D721Med (cell line): ENCODE results near the gene SCN7A.

Experiments used
- DNase-seq: peaks from one replicate; pipeline ENCODE4 v3.0.0; 2011; ENCODE audit warnings: low spot score; ENCODE audit not compliant: insufficient read length
- FAIRE-seq: peaks from 2 replicates; lab custom pipeline; 2011; peaks lifted over from hg19 to GRCh38; lab: Jason Lieb, UNC
- TF ChIP-seq, protein P1 (sequence below): IDR thresholded peaks from 2 replicates; pipeline ENCODE4 v1.5.1; 2012; ENCODE audit warnings: mild to moderate bottlenecking, control low read depth; ENCODE audit not compliant: insufficient read depth; ENCODE audit errors: missing control alignments

The SCN7A gene

DNA sequence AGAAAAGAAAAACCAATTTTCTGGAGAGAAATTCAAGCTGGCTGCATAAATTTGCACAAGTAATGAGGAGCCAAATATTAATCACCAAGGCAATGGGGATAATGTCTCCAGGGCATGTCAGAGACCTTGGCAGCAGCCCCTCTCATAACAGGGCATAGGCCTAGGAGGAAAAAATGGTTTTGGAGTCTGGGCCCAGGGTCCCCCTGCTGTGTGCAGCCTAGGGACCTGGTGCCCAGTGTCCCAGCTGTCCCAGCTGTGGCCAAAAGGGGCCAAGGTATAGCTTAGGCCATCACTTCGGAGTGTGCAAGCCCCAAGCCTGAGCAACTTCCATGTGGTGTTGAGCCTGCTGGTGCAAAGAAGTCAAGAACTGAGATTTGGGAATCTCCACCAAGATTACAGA, 57.1 kb downstream of the SCN7A start:
- TF ChIP-seq, protein P1, sequence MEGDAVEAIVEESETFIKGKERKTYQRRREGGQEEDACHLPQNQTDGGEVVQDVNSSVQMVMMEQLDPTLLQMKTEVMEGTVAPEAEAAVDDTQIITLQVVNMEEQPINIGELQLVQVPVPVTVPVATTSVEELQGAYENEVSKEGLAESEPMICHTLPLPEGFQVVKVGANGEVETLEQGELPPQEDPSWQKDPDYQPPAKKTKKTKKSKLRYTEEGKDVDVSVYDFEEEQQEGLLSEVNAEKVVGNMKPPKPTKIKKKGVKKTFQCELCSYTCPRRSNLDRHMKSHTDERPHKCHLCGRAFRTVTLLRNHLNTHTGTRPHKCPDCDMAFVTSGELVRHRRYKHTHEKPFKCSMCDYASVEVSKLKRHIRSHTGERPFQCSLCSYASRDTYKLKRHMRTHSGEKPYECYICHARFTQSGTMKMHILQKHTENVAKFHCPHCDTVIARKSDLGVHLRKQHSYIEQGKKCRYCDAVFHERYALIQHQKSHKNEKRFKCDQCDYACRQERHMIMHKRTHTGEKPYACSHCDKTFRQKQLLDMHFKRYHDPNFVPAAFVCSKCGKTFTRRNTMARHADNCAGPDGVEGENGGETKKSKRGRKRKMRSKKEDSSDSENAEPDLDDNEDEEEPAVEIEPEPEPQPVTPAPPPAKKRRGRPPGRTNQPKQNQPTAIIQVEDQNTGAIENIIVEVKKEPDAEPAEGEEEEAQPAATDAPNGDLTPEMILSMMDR = no peak
- FAIRE-seq (no peak), DNase-seq (no peak)

DNA sequence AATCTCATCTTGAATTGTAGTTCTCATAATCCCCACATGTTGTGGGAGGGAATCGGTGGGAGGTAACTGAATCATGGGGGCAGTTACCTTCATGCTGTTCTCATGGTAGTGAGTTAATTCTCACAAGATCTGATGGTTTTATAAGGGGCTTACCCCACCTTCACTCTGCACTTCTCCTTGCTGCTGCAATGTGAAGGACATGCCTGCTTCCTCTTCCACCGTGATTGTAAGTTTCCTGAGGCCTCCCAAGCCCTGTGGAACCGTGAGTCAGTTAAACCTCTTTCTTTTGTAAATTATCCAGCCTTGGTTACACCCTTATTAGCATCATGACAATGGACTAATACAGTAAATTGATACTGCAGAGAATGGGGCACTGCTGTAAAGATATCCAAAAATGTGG, 57.9 kb downstream of the SCN7A start:
- TF ChIP-seq, protein P1 = no peak
- DNase-seq (no peak), FAIRE-seq (no peak)

DNA sequence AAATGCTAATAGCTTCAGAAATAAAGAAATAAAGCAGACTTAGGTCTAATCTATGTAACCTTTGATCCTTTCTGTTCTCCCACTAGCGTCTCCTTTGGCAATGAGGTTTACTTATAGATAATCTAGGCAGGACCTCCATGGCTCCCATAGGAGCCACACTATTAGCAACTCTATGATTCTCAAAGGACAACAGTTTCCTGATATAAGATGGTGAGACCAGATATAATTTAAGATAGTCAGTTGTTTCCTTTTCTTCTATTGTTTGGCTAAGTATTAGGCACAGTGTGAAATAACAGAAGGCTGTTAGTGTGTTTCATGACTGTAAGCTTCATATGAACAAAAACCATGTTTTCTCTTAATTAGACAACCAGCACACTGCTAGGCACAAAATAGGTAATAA, 59.6 kb downstream of the SCN7A start:
- no peak for DNase-seq
- TF ChIP-seq, protein P1 = no peak
- FAIRE-seq = no peak

DNA sequence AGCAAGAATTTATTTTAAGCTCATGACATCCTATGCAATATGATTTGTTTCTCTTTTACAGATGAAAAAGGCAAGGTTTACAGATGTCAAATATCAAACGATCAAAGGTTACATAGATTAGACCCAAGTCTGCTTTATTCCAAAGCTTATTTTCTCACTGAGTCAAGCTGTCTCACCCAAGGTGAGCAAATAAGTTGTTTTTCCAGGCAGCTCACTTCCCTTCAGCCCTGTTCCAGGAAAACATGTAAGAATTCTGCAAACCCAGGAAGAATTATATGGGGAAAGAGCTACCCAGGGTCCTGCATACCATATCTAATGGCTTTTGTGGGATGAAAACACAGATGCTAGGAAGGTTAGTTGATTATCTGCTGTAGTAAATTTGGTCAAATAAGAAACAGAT, 60.6 kb downstream of the SCN7A start:
- no peak for DNase-seq
- TF ChIP-seq, protein P1 = no peak
- no peak for FAIRE-seq

DNA sequence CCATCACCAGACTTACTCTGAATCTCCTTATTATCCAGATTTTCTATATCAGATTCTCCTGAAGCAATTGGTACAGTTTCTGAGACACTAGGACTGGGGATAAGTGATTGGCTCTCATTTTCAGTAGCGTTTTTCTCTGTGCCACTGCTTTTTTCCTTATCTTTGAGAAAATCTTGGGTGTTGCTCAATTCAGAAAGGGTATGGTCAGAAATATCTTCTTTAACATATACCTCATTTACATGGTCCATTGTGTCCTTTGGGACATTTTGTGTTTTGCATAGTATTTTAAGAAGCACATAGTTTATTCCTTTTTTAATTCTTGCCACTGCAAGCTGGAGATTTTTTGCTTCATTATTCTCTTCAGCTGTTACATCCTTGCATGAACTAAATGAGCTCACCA, 61.7 kb downstream of the SCN7A start:
- DNase-seq (no peak), FAIRE-seq (no peak)
- TF ChIP-seq, protein P1 = no peak

DNA sequence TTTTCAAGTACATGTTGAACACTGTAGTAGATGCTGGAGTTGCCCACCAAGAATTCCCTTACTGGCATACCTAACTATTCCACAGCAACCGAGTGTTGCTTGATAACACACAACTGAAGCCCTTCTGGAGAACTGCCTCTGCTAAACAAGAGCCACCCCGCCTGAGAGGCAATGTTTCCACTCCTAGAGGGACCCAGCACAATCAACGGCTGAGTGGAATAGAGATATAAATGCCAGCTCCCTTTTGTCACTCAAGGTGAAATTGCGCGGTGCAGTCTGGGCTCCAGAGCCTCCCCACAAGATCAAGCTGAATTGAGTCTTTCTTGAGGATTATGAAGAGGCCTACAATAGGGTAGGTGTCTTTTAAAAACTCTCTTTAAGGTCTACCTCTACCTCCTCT, 69.2 kb downstream of the SCN7A start:
- FAIRE-seq (no peak), DNase-seq (no peak)
- TF ChIP-seq, protein P1 = no peak

DNA sequence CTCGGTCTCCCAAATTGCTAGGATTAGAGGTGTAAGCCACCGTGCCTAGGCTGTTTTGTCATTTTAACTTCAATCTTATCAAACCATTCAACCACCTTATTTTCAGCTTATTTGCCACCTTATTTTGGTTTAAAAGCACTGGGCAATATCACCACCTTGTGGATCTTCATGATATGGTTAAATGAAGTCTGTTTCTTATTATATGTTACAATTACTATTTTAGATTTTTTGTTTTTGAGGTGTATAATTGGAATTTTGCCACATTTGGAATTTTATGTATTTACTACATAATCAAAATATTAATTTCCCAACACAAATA, 74.5 kb downstream of the SCN7A start:
- TF ChIP-seq, protein P1 = peak; percentile 49
- FAIRE-seq (no peak), DNase-seq (no peak)
